WERI-Rb-1 (cell line): ENCODE data around the gene ARHGEF2.
"Not testable (repeated sequence)": the region's sequence is repeated elsewhere in the genome, so short reads cannot be mapped to it uniquely, and the experiment has no call there.

ENCODE experiments used
- DNase-seq: peaks from one replicate; pipeline ENCODE4 v3.0.0-alpha.2; 2020
- H3K27ac ChIP-seq: fragments of 250-450 bp; sonication (Bioruptor Pico); 2 replicates; pipeline ENCODE4 v1.5.1; 2020; ENCODE audit warnings: mild to moderate bottlenecking, moderate library complexity
- H3K27me3 ChIP-seq: fragments of 250-450 bp; sonication (Bioruptor Pico); 2 replicates; pipeline ENCODE4 v1.5.1; 2021; ENCODE audit warnings: mild to moderate bottlenecking, low read depth, moderate library complexity; ENCODE audit not compliant: insufficient read depth, severe bottlenecking
- H3K36me3 ChIP-seq: fragments of 250-450 bp; sonication (Bioruptor Pico); 2 replicates; pipeline ENCODE4 v1.5.1; 2020; ENCODE audit warnings: mild to moderate bottlenecking, moderate library complexity
- H3K4me3 ChIP-seq: 2 replicates; pipeline ENCODE4 v1.5.1; 2011; ENCODE audit warnings: low read depth, mild to moderate bottlenecking, control low read depth, low read length
- H3K9me3 ChIP-seq: fragments of 250-450 bp; sonication (Bioruptor Pico); 2 replicates; pipeline ENCODE4 v1.5.1; 2021; ENCODE audit warnings: mild to moderate bottlenecking, moderate library complexity; ENCODE audit not compliant: severe bottlenecking
- CTCF ChIP-seq: IDR thresholded peaks from 2 replicates; pipeline ENCODE4 v1.5.1; 2011; ENCODE audit warnings: low read depth, mild to moderate bottlenecking, control low read depth, inconsistent platforms, low read length

ARHGEF2 gene

GRCh38 chr1:155989242-155990004, 11.1 kb upstream of the ARHGEF2 start:
- DNase-seq: peak; percentile 83
- no peak overlapping the region for H3K4me3 ChIP-seq
- H3K27me3 ChIP-seq: no peaks in the 10 kb centered on the region
- H3K36me3 ChIP-seq: no peaks in the 10 kb centered on the region
- no peak overlapping the region for H3K27ac ChIP-seq
- no peaks in the 10 kb centered on the region for H3K9me3 ChIP-seq
- peak; percentile 100 for TF ChIP-seq CTCF

GRCh38 chr1:155984903-155985645, 6.7 kb upstream of the ARHGEF2 start:
- H3K27ac ChIP-seq, H3K36me3 ChIP-seq, DNase-seq, H3K4me3 ChIP-seq, H3K27me3 ChIP-seq, H3K9me3 ChIP-seq: not testable (repeated sequence)

GRCh38 chr1:155984341-155984740, 6.0 kb upstream of the ARHGEF2 start:
- no peak for TF ChIP-seq CTCF
- Histone ChIP-seq H3K9me3 (no peaks in the 10 kb centered on the region), H3K36me3 (no peaks in the 10 kb centered on the region), H3K4me3 (no peak overlapping the region), H3K27ac (peak overlapping the region; percentile 76), H3K27me3 (no peaks in the 10 kb centered on the region)
- DNase-seq: no peak

GRCh38 chr1:155983191-155984024, 5.1 kb upstream of the ARHGEF2 start:
- peak; percentile 78 for DNase-seq
- Histone ChIP-seq H3K27ac (peak overlapping the region; percentile 76), H3K4me3 (no peak overlapping the region), H3K27me3 (no peaks in the 10 kb centered on the region), H3K36me3 (0 out of 2 replicates have a peak, but pooled peaks cover under 1% of the 10 kb centered on the region), H3K9me3 (no peaks in the 10 kb centered on the region)
- peak; percentile 55 for TF ChIP-seq CTCF

- peak overlapping the region; percentile 76 for H3K27ac ChIP-seq
- DNase-seq: no peak
- H3K36me3 ChIP-seq: peaks cover 4% of the 10 kb centered on the region; the same call in 1 of the 2 replicates
- H3K27me3 ChIP-seq: no peaks in the 10 kb centered on the region
- no peaks in the 10 kb centered on the region for H3K9me3 ChIP-seq
- no peak overlapping the region for H3K4me3 ChIP-seq
- TF ChIP-seq CTCF: no peak
Observed at GRCh38 chr1:155982106-155982505, 3.8 kb upstream of the ARHGEF2 start.
